H9 (cell line): ENCODE measurements around the gene RNF213. TPM values are rescaled to one million over a fixed set of nuclear protein-coding genes. Genes with fewer than 3 reads are reported as not detected.
A peak's percentile ranks its signal among the peaks of the same experiment; 100 is the strongest.

Experiments
- DNase-seq: peaks from one replicate; pipeline ENCODE4 v3.0.0-alpha.2; 2017
- H2AFZ ChIP-seq: one replicate; pipeline ENCODE4 v1.6.1; 2013; ENCODE audit warnings: mild to moderate bottlenecking, low read length, control low read depth, moderate library complexity
- H2AK5ac ChIP-seq: 2 replicates; pipeline ENCODE4 v1.6.1; 2013; ENCODE audit warnings: low read length, control low read depth, mixed read lengths; ENCODE audit not compliant: insufficient read length
- H2BK120ac ChIP-seq: one replicate; pipeline ENCODE4 v1.6.1; 2013; ENCODE audit warnings: low read depth, mild to moderate bottlenecking, low read length, control low read depth, inconsistent platforms; ENCODE audit not compliant: poor library complexity, severe bottlenecking
- H2BK12ac ChIP-seq: 2 replicates; pipeline ENCODE4 v1.6.1; 2013; ENCODE audit warnings: low read length, control low read depth, mixed read lengths, low read depth; ENCODE audit not compliant: insufficient read length
- H2BK15ac ChIP-seq: 2 replicates; pipeline ENCODE4 v1.6.1; 2013; ENCODE audit warnings: low read depth, low read length, control low read depth
- H2BK20ac ChIP-seq: one replicate; pipeline ENCODE4 v1.6.1; 2013; ENCODE audit warnings: low read depth, mild to moderate bottlenecking, low read length, control low read depth, inconsistent platforms; ENCODE audit not compliant: poor library complexity, severe bottlenecking
- H2BK5ac ChIP-seq: 2 replicates; pipeline ENCODE4 v1.6.1; 2013; ENCODE audit warnings: low read length, control low read depth, mixed read lengths; ENCODE audit not compliant: insufficient read length
- H3K14ac ChIP-seq: 2 replicates; pipeline ENCODE4 v1.6.1; 2013; ENCODE audit warnings: low read length, control low read depth; ENCODE audit not compliant: insufficient read depth
- H3K18ac ChIP-seq: 2 replicates; pipeline ENCODE4 v1.6.1; 2013; ENCODE audit warnings: low read depth, mild to moderate bottlenecking, mixed read lengths, low read length, control low read depth; ENCODE audit not compliant: insufficient read length
- H3K23ac ChIP-seq: 2 replicates; pipeline ENCODE4 v1.6.1; 2013; ENCODE audit warnings: low read length, control low read depth, mixed read lengths, low read depth; ENCODE audit not compliant: insufficient read length
- H3K23me2 ChIP-seq: 2 replicates; pipeline ENCODE4 v1.6.1; 2013; ENCODE audit warnings: low read depth, mild to moderate bottlenecking, mixed read lengths, low read length, control low read depth; ENCODE audit not compliant: insufficient read length, poor library complexity, severe bottlenecking
- H3K27ac ChIP-seq: 2 replicates; pipeline ENCODE4 v1.5.1; 2013; ENCODE audit warnings: low read length, control low read depth, mixed read lengths, low read depth; ENCODE audit not compliant: insufficient read length
- H3K27me3 ChIP-seq: 2 replicates; pipeline ENCODE4 v1.6.1; 2013; ENCODE audit warnings: low read length, control low read depth, inconsistent platforms; ENCODE audit not compliant: insufficient read depth
- H3K4ac ChIP-seq: 2 replicates; pipeline ENCODE4 v1.6.1; 2013; ENCODE audit warnings: low read depth, mild to moderate bottlenecking, control low read depth, inconsistent platforms, low read length, moderate library complexity
- H3K4me1 ChIP-seq: 2 replicates; pipeline ENCODE4 v1.6.1; 2013; ENCODE audit warnings: low read length, control low read depth, inconsistent platforms; ENCODE audit not compliant: insufficient read depth
- H3K4me2 ChIP-seq: 2 replicates; pipeline ENCODE4 v1.6.1; 2013; ENCODE audit warnings: low read length, control low read depth, mixed read lengths; ENCODE audit not compliant: insufficient read length, insufficient read depth
- H3K56ac ChIP-seq: 2 replicates; pipeline ENCODE4 v1.6.1; 2013; ENCODE audit warnings: low read depth, mild to moderate bottlenecking, mixed read lengths, low read length, control low read depth; ENCODE audit not compliant: insufficient read length
- H3K79me1 ChIP-seq: 2 replicates; pipeline ENCODE4 v1.6.1; 2013; ENCODE audit warnings: low read depth, mild to moderate bottlenecking, moderate library complexity, low read length, control low read depth, inconsistent platforms; ENCODE audit not compliant: insufficient read depth, poor library complexity, severe bottlenecking
- H3K79me2 ChIP-seq: 2 replicates; pipeline ENCODE4 v1.6.1; 2013; ENCODE audit warnings: low read length, control low read depth, inconsistent platforms; ENCODE audit not compliant: insufficient read depth
- H3K9ac ChIP-seq: 2 replicates; pipeline ENCODE4 v1.6.1; 2013; ENCODE audit warnings: low read length, control low read depth, mixed read lengths; ENCODE audit not compliant: insufficient read length; ENCODE audit errors: extremely low read depth
- H3K9me3 ChIP-seq: one replicate; pipeline ENCODE4 v1.6.1; 2013; ENCODE audit warnings: low read depth, low read length, inconsistent platforms; ENCODE audit not compliant: control insufficient read depth
- H3T11ph ChIP-seq: one replicate; pipeline ENCODE4 v1.6.1; 2013; ENCODE audit warnings: mild to moderate bottlenecking, low read length, control low read depth, inconsistent platforms
- H4K20me1 ChIP-seq: one replicate; pipeline ENCODE4 v1.6.1; 2013; ENCODE audit not compliant: control insufficient read depth, insufficient read length, insufficient read depth
- H4K5ac ChIP-seq: 2 replicates; pipeline ENCODE4 v1.6.1; 2013; ENCODE audit warnings: low read depth, mild to moderate bottlenecking, mixed read lengths, low read length, control low read depth; ENCODE audit not compliant: insufficient read length
- H4K8ac ChIP-seq: replicated peaks from 2 replicates; pipeline ENCODE4 v1.6.1; 2013; ENCODE audit warnings: low read length, control low read depth, mixed read lengths, low read depth; ENCODE audit not compliant: insufficient read length
- H4K91ac ChIP-seq: 2 replicates; pipeline ENCODE4 v1.6.1; 2013; ENCODE audit warnings: low read depth, mild to moderate bottlenecking, moderate library complexity, mixed read lengths, low read length, control low read depth; ENCODE audit not compliant: insufficient read length
- H3K27ac Mint-ChIP-seq, 3 experiments: 2 replicates in 2 of 3; 3 replicates in 1 of 3; pipeline ENCODE4 v1.8.0; 2020 to 2021; ENCODE audit warnings: mixed read lengths in 3 of 3, mild to moderate bottlenecking in 1 of 3, moderate library complexity in 1 of 3
- H3K27me3 Mint-ChIP-seq: 2 replicates; pipeline ENCODE4 v1.8.0; 2021; ENCODE audit warnings: low read depth, mild to moderate bottlenecking, moderate library complexity, mixed read lengths
- H3K36me3 Mint-ChIP-seq, 3 experiments: 2 replicates in 2 of 3; 3 replicates in 1 of 3; pipeline ENCODE4 v1.8.0; 2020 to 2021; ENCODE audit warnings: low read depth in 3 of 3, mixed read lengths in 3 of 3; ENCODE audit not compliant: insufficient read depth in 1 of 3
- H3K4me1 Mint-ChIP-seq, 2 experiments: 2 replicates each; pipeline ENCODE4 v1.8.0; 2020; ENCODE audit warnings: mixed read lengths in 2 of 2
- H3K4me3 Mint-ChIP-seq, 2 experiments: 2 replicates in 1 of 2; 3 replicates in 1 of 2; pipeline ENCODE4 v1.8.0; 2020 to 2021; ENCODE audit warnings: mild to moderate bottlenecking in 2 of 2, mixed read lengths in 2 of 2, moderate library complexity in 1 of 2
- H3K9me3 Mint-ChIP-seq, 2 experiments: 2 replicates in 1 of 2; 3 replicates in 1 of 2; pipeline ENCODE4 v1.8.0; 2020; ENCODE audit warnings: mild to moderate bottlenecking in 2 of 2, mixed read lengths in 2 of 2, moderate library complexity in 1 of 2
- WGBS: extraction: QIAGEN DNeasy Blood & Tissue Kit; methylation state at CpG from one replicate; pipeline ENCODE4 v1.1.7; 2013; ENCODE audit warnings: missing lambda C conversion rate, low lambda C conversion rate, mixed read lengths; ENCODE audit not compliant: insufficient read length; ENCODE audit errors: extremely low coverage; 5-methylcytosine and 5-hydroxymethylcytosine counted together
- total RNA-seq: library from RNA; stranded (reverse); gene quantifications from 2 replicates; pipeline ENCODE4 v1.2.1, GENCODE V29; 2021
- TF ChIP-seq, protein P1 (sequence below): fragments of 200-600 bp; sonication (generic); conservative IDR thresholded peaks from 3 replicates; pipeline ENCODE4 v1.8.0; 2021; ENCODE audit warnings: antibody characterized with exemption, mild to moderate bottlenecking

The RNF213 gene
- total RNA-seq, 1 experiment from 2014 or later: 34.3 TPM

DNA sequence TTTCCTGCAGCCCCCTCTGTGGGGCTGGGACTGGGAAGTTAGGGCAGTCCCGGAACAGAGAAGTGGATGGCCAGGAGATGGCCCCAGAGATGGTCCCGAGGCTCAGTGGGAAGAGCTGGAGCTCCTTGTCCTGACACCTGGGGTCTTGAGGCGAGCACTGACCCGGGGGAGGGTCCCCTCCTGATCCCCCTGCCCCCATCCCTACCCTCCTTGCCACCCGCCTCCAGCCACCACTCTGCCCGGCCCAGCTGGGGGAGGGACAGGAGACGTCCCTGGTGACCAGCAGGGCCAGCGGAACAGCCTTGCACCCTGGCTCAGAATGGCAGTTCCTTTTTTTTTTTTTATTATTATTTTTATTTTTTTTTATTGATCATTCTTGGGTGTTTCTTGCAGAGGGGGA lies 13.9 kb upstream of the RNF213 start:
- no peak overlapping the region for H3K56ac ChIP-seq
- peaks cover 6 to 31% (median 17%) of the 10 kb centered on the region in 3 experiments for H3K36me3 Mint-ChIP-seq
- H3K9me3 Mint-ChIP-seq: no peaks in the 10 kb centered on the region
- H3K23me2 ChIP-seq: no peaks in the 10 kb centered on the region
- no peak overlapping the region for H4K5ac ChIP-seq
- no peak overlapping the region for H4K8ac ChIP-seq
- H2AK5ac ChIP-seq: no peak overlapping the region
- no peaks in the 10 kb centered on the region for H3K27me3 ChIP-seq
- H3K9me3 ChIP-seq: no peaks in the 10 kb centered on the region
- H2BK120ac ChIP-seq: no peak overlapping the region
- H3K27ac Mint-ChIP-seq: peak overlapping the region in 1 of 3 experiments; percentile 75; a peak in 1 of 7 replicates
- H3K4ac ChIP-seq: no peak overlapping the region
- H2BK5ac ChIP-seq: no peak overlapping the region
- no peak overlapping the region for H3K9ac ChIP-seq
- H3K27ac ChIP-seq: no peak overlapping the region
- H3K79me1 ChIP-seq: no peaks in the 10 kb centered on the region
- H4K20me1 ChIP-seq: no peaks in the 10 kb centered on the region
- no peak overlapping the region for H4K91ac ChIP-seq
- H2AFZ ChIP-seq: no peak overlapping the region
- H3K4me2 ChIP-seq: no peak overlapping the region
- no peaks in the 10 kb centered on the region for H3K4me1 Mint-ChIP-seq
- no peak overlapping the region for H3K18ac ChIP-seq
- no CpG with 5 or more reads among the region's 8 CpGs for WGBS
- no peaks in the 10 kb centered on the region for H3K79me2 ChIP-seq
- TF ChIP-seq, protein P1, sequence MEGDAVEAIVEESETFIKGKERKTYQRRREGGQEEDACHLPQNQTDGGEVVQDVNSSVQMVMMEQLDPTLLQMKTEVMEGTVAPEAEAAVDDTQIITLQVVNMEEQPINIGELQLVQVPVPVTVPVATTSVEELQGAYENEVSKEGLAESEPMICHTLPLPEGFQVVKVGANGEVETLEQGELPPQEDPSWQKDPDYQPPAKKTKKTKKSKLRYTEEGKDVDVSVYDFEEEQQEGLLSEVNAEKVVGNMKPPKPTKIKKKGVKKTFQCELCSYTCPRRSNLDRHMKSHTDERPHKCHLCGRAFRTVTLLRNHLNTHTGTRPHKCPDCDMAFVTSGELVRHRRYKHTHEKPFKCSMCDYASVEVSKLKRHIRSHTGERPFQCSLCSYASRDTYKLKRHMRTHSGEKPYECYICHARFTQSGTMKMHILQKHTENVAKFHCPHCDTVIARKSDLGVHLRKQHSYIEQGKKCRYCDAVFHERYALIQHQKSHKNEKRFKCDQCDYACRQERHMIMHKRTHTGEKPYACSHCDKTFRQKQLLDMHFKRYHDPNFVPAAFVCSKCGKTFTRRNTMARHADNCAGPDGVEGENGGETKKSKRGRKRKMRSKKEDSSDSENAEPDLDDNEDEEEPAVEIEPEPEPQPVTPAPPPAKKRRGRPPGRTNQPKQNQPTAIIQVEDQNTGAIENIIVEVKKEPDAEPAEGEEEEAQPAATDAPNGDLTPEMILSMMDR: no peak
- no peak overlapping the region for H3K23ac ChIP-seq
- H2BK15ac ChIP-seq: no peak overlapping the region
- H2BK12ac ChIP-seq: no peak overlapping the region
- H3K14ac ChIP-seq: no peak overlapping the region
- no peak overlapping the region for H3T11ph ChIP-seq
- no peaks in the 10 kb centered on the region for H3K4me1 ChIP-seq
- no peaks in the 10 kb centered on the region; the same call in 1 of the 2 replicates for H3K27me3 Mint-ChIP-seq
- DNase-seq: no peak
- H3K4me3 Mint-ChIP-seq: no peak overlapping the region
- no peak overlapping the region for H2BK20ac ChIP-seq
